ENCODE results near the gene ELAC1.

Gene ELAC1

DNA sequence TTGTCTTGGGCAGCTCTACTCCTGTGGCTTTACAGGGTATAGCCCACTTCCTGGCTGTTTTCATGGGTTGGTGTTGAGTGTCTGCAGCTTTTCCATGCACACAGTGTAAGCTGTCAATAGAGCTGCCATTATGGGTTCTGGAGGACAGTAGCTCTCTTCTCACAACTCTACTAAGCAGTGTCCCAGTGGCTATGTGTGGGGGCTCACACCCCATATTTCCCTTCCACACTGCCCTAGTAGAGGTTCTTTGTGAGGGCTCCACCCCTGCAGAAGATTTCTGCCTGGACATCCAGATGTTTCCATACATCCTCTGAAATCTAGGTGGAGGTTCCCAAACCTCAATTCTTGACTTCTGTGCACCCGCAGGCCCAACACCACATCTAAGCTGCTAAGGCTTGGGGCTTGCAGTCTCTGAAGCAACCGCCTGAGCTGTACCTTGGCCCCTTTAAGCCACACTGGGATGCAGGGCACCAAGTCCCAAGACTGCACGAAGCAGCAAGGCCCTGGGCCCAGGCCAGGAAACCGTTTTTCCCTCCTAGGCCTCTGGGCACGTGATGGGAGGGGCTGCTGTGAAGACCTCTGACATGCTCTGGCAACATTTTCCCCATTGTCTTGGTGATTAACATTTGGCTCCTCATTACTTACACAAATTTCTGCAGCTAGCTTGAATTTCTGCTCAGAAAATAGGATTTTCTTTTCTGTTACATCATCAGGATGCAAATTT lies 9.4 kb downstream of the ELAC1 start:
- no peaks in the 10 kb centered on the region for H3K79me2 ChIP-seq (ENCODE audit: low read length)
- H3K9ac ChIP-seq (ENCODE audit: low read length): no peak overlapping the region
- DNase-seq: no peak
- no peak overlapping the region for H3K27ac ChIP-seq (ENCODE audit: low read length)
- H3K9me2 ChIP-seq (replicated peaks; ENCODE audit: insufficient read depth, low read length): no peaks in the 10 kb centered on the region
- H3K4me1 ChIP-seq (ENCODE audit: low read length): no peaks in the 10 kb centered on the region
- H2AFZ ChIP-seq (ENCODE audit: low read length): no peak overlapping the region
- no peaks in the 10 kb centered on the region for H3K9me3 ChIP-seq (replicated peaks; ENCODE audit: insufficient read depth, low read length)
- H3K4me2 ChIP-seq (ENCODE audit: low read depth, low read length): no peak overlapping the region
- no peak overlapping the region for H3K4me3 ChIP-seq (ENCODE audit: low read length)
- H4K20me1 ChIP-seq (ENCODE audit: insufficient read depth, low read length): no peaks in the 10 kb centered on the region
- H3K36me3 ChIP-seq (replicated peaks; ENCODE audit: insufficient read depth, low read length): no peaks in the 10 kb centered on the region; the same call in none of the 2 replicates
- H3K27me3 ChIP-seq (replicated peaks; ENCODE audit: insufficient read depth, low read length): no peaks in the 10 kb centered on the region
- H3F3A ChIP-seq (ENCODE audit: insufficient read depth, low read length): no peaks in the 10 kb centered on the region
- TF ChIP-seq EZH2 (optimal IDR thresholded peaks at IDR 0.05; ENCODE audit: low read depth, low read length): no peak
- TF ChIP-seq, protein P1, sequence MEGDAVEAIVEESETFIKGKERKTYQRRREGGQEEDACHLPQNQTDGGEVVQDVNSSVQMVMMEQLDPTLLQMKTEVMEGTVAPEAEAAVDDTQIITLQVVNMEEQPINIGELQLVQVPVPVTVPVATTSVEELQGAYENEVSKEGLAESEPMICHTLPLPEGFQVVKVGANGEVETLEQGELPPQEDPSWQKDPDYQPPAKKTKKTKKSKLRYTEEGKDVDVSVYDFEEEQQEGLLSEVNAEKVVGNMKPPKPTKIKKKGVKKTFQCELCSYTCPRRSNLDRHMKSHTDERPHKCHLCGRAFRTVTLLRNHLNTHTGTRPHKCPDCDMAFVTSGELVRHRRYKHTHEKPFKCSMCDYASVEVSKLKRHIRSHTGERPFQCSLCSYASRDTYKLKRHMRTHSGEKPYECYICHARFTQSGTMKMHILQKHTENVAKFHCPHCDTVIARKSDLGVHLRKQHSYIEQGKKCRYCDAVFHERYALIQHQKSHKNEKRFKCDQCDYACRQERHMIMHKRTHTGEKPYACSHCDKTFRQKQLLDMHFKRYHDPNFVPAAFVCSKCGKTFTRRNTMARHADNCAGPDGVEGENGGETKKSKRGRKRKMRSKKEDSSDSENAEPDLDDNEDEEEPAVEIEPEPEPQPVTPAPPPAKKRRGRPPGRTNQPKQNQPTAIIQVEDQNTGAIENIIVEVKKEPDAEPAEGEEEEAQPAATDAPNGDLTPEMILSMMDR (IDR thresholded peaks at IDR 0.05; ENCODE audit: low read length): no peak
- TF ChIP-seq EZH2phosphoT487 (IDR thresholded peaks at IDR 0.05; ENCODE audit: low read length): no peak

DNA sequence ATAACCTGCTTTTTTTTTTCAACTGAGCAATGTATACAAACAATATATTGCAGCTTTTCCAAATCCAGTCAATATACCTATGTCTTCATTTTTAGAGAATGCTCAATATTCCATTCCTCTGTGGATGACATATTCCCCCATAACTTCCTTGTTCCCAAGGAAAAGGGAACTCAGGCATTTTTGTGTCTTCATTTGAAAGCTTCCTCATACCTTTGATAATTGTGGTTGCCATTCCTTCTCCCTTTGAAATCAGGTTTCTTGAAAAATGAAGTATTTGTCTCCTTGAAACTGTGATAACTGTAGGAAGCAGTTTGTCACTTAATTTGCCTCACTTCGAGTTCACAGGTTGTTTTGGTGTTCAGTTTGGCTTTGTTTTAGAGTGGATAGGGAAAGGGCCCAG lies 13.5 kb downstream of the ELAC1 start:
- no peaks in the 10 kb centered on the region; the same call in none of the 2 replicates for H3K36me3 ChIP-seq (replicated peaks; ENCODE audit: insufficient read depth, low read length)

DNA sequence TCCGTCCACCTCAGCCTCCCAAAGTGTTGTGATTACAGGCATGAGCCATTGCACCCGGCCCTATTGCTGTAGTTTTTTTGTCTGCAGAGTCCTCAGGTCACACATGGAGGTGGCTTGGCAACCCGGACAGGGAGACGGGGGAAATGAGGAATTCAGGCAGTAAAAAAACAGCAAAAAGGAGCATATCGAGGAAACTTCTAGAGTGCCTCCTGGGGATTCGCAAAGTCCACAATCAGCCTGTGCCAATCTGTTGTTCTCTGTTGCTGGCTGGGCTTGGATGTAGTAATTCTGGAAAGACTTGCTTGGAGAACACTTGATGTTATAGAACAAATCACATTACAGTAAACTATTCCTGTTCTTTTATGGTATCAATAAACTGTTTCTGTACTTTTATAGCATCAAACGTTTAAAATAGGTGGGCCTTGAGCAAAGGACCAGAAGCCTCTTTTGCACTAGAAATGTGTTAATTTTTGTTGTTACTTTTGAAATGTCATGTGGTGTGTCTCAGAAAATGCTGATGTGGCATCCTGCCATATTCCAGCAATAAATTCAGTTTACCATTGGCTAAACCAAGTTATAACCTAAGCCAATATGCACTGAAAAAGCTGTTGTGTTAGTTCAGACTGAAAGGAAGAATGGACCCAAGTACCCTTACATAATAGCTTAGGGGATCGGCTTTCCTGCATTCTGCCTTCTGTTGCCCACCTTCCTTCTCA lies 14.4 kb downstream of the ELAC1 start:
- H3K4me1 ChIP-seq (ENCODE audit: low read length): no peaks in the 10 kb centered on the region
- H3K36me3 ChIP-seq (replicated peaks; ENCODE audit: insufficient read depth, low read length): no peaks in the 10 kb centered on the region
- H3F3A ChIP-seq (ENCODE audit: insufficient read depth, low read length): no peaks in the 10 kb centered on the region
- H3K27me3 ChIP-seq (replicated peaks; ENCODE audit: insufficient read depth, low read length): no peaks in the 10 kb centered on the region
- H3K4me3 ChIP-seq (ENCODE audit: low read length): no peak overlapping the region
- H2AFZ ChIP-seq (ENCODE audit: low read length): no peak overlapping the region
- no peak overlapping the region for H3K27ac ChIP-seq (ENCODE audit: low read length)
- no peaks in the 10 kb centered on the region for H3K79me2 ChIP-seq (ENCODE audit: low read length)
- no peak overlapping the region for H3K4me2 ChIP-seq (ENCODE audit: low read depth, low read length)
- H3K9ac ChIP-seq (ENCODE audit: low read length): no peak overlapping the region
- TF ChIP-seq, protein P1 (IDR thresholded peaks at IDR 0.05; ENCODE audit: low read length): no peak
- TF ChIP-seq EZH2phosphoT487 (IDR thresholded peaks at IDR 0.05; ENCODE audit: low read length) (no peak), EZH2 (optimal IDR thresholded peaks at IDR 0.05; ENCODE audit: low read depth, low read length) (no peak)
- no peaks in the 10 kb centered on the region for H3K9me3 ChIP-seq (replicated peaks; ENCODE audit: insufficient read depth, low read length)
- H3K9me2 ChIP-seq (replicated peaks; ENCODE audit: insufficient read depth, low read length): no peaks in the 10 kb centered on the region
- H4K20me1 ChIP-seq (ENCODE audit: insufficient read depth, low read length): no peaks in the 10 kb centered on the region
- DNase-seq: no peak

More for the DNA sequence above, 13.5 kb downstream of the ELAC1 start:
- Histone ChIP-seq H3K4me2 (ENCODE audit: low read depth, low read length) (no peak overlapping the region), H3K9ac (ENCODE audit: low read length) (no peak overlapping the region), H3K27me3 (replicated peaks; ENCODE audit: insufficient read depth, low read length) (no peaks in the 10 kb centered on the region), H3K79me2 (ENCODE audit: low read length) (no peaks in the 10 kb centered on the region), H3K4me3 (ENCODE audit: low read length) (no peak overlapping the region), H3K9me2 (replicated peaks; ENCODE audit: insufficient read depth, low read length) (no peaks in the 10 kb centered on the region), H3K9me3 (replicated peaks; ENCODE audit: insufficient read depth, low read length) (no peaks in the 10 kb centered on the region), H2AFZ (ENCODE audit: low read length) (no peak overlapping the region), H4K20me1 (ENCODE audit: insufficient read depth, low read length) (no peaks in the 10 kb centered on the region), H3K4me1 (ENCODE audit: low read length) (no peaks in the 10 kb centered on the region), H3F3A (ENCODE audit: insufficient read depth, low read length) (no peaks in the 10 kb centered on the region), H3K27ac (ENCODE audit: low read length) (no peak overlapping the region)
- TF ChIP-seq, protein P1 (IDR thresholded peaks at IDR 0.05; ENCODE audit: low read length): no peak
- TF ChIP-seq EZH2phosphoT487 (IDR thresholded peaks at IDR 0.05; ENCODE audit: low read length) (no peak), EZH2 (optimal IDR thresholded peaks at IDR 0.05; ENCODE audit: low read depth, low read length) (no peak)
- no peak for DNase-seq

Measured in MM.1S (cell line).